ENCODE data around the gene CHSY3. TPM values are rescaled to one million over a fixed set of nuclear protein-coding genes. Genes with fewer than 3 reads are reported as not detected.

Gene CHSY3
- total RNA-seq, 2 donors from 2014 or later: 0.09 to 2.0 TPM

GRCh38 chr5:129958581-129958980 lies 54.3 kb downstream of the CHSY3 start:
- intact Hi-C loops (cut with DNase I): no loop called here

GRCh38 chr5:129960831-129961230 lies 56.6 kb downstream of the CHSY3 start:
- WGBS: 78% methylated on average over 6 of the region's 6 CpGs
- Histone ChIP-seq H3K9me3 (no peaks in the 10 kb centered on the region), H3K4me1 (replicated peaks) (no peaks in the 10 kb centered on the region), H3K27ac (no peak overlapping the region), H3K36me3 (no peaks in the 10 kb centered on the region), H3K27me3 (replicated peaks; ENCODE audit: insufficient read depth) (no peaks in the 10 kb centered on the region), H3K4me3 (no peak overlapping the region)
- no peak for DNase-seq (ENCODE audit: low spot score)
- intact Hi-C loops (cut with DNase I): no loop called here
- no peak for TF ChIP-seq CTCF (IDR thresholded peaks at IDR 0.05)
- no peak for TF ChIP-seq POLR2A (IDR thresholded peaks at IDR 0.05)
- no peak for TF ChIP-seq POLR2AphosphoS5 (IDR thresholded peaks at IDR 0.05)

More at GRCh38 chr5:129958581-129958980, 54.3 kb downstream of the CHSY3 start:
- Histone ChIP-seq H3K36me3 (no peaks in the 10 kb centered on the region), H3K4me3 (no peak overlapping the region), H3K27me3 (replicated peaks; ENCODE audit: insufficient read depth) (no peaks in the 10 kb centered on the region), H3K27ac (no peak overlapping the region), H3K9me3 (no peaks in the 10 kb centered on the region), H3K4me1 (replicated peaks) (no peaks in the 10 kb centered on the region)
- no peak for TF ChIP-seq CTCF (IDR thresholded peaks at IDR 0.05)
- no peak for TF ChIP-seq POLR2A (IDR thresholded peaks at IDR 0.05)
- no peak for TF ChIP-seq POLR2AphosphoS5 (IDR thresholded peaks at IDR 0.05)
- no peak for DNase-seq (ENCODE audit: low spot score)

- Histone ChIP-seq H3K4me3 (no peak overlapping the region), H3K4me1 (replicated peaks) (no peaks in the 10 kb centered on the region), H3K9me3 (no peaks in the 10 kb centered on the region), H3K27ac (no peak overlapping the region), H3K36me3 (no peaks in the 10 kb centered on the region), H3K27me3 (replicated peaks; ENCODE audit: insufficient read depth) (no peaks in the 10 kb centered on the region)
- TF ChIP-seq POLR2AphosphoS5 (IDR thresholded peaks at IDR 0.05) (no peak), CTCF (IDR thresholded peaks at IDR 0.05) (no peak), POLR2A (IDR thresholded peaks at IDR 0.05) (no peak)
- WGBS: 83% methylated on average over 1 of the region's 1 CpG
- no peak for DNase-seq (ENCODE audit: low spot score)
- intact Hi-C loops (cut with DNase I): no loop called here
Observed at GRCh38 chr5:129962506-129962905, 58.2 kb downstream of the CHSY3 start.

GRCh38 chr5:129963359-129963758 lies 59.1 kb downstream of the CHSY3 start:
- TF ChIP-seq CTCF (IDR thresholded peaks at IDR 0.05): no peak
- TF ChIP-seq POLR2A (IDR thresholded peaks at IDR 0.05): no peak
- no peak for TF ChIP-seq POLR2AphosphoS5 (IDR thresholded peaks at IDR 0.05)
- no peaks in the 10 kb centered on the region for H3K9me3 ChIP-seq
- intact Hi-C loops (cut with DNase I): no loop called here
- H3K27me3 ChIP-seq (replicated peaks; ENCODE audit: insufficient read depth): no peaks in the 10 kb centered on the region
- H3K36me3 ChIP-seq: no peaks in the 10 kb centered on the region
- 59% methylated on average over 3 of the region's 3 CpGs for WGBS
- no peak overlapping the region for H3K27ac ChIP-seq
- no peaks in the 10 kb centered on the region for H3K4me1 ChIP-seq (replicated peaks)
- no peak overlapping the region for H3K4me3 ChIP-seq
- no peak for DNase-seq (ENCODE audit: low spot score)

- WGBS: 79% methylated on average over 2 of the region's 2 CpGs
- Histone ChIP-seq H3K36me3 (no peaks in the 10 kb centered on the region), H3K4me3 (no peak overlapping the region), H3K27me3 (replicated peaks; ENCODE audit: insufficient read depth) (no peaks in the 10 kb centered on the region), H3K9me3 (no peaks in the 10 kb centered on the region), H3K4me1 (replicated peaks) (no peaks in the 10 kb centered on the region), H3K27ac (no peak overlapping the region)
- TF ChIP-seq POLR2A (IDR thresholded peaks at IDR 0.05) (no peak), CTCF (IDR thresholded peaks at IDR 0.05) (no peak), POLR2AphosphoS5 (IDR thresholded peaks at IDR 0.05) (no peak)
- no peak for DNase-seq (ENCODE audit: low spot score)
- intact Hi-C loops (cut with DNase I): no loop called here
Observed at GRCh38 chr5:129966071-129966470, 61.8 kb downstream of the CHSY3 start.
